IPS-18c (cell line): ENCODE results near the gene ST6GALNAC1.
A peak's percentile ranks its signal among the peaks of the same experiment; 100 is the strongest.

Experiments used
- H3K4me3 ChIP-seq: 2 replicates; pipeline ENCODE4 v1.7.0; 2013; ENCODE audit warnings: low read depth, mild to moderate bottlenecking, low read length, moderate library complexity; ENCODE audit not compliant: insufficient read depth
- H3K9me3 ChIP-seq: one replicate; pipeline ENCODE4 v1.6.1; 2013; ENCODE audit warnings: mild to moderate bottlenecking, low read length, moderate library complexity; ENCODE audit not compliant: control insufficient read depth, insufficient read depth

The ST6GALNAC1 gene

DNA sequence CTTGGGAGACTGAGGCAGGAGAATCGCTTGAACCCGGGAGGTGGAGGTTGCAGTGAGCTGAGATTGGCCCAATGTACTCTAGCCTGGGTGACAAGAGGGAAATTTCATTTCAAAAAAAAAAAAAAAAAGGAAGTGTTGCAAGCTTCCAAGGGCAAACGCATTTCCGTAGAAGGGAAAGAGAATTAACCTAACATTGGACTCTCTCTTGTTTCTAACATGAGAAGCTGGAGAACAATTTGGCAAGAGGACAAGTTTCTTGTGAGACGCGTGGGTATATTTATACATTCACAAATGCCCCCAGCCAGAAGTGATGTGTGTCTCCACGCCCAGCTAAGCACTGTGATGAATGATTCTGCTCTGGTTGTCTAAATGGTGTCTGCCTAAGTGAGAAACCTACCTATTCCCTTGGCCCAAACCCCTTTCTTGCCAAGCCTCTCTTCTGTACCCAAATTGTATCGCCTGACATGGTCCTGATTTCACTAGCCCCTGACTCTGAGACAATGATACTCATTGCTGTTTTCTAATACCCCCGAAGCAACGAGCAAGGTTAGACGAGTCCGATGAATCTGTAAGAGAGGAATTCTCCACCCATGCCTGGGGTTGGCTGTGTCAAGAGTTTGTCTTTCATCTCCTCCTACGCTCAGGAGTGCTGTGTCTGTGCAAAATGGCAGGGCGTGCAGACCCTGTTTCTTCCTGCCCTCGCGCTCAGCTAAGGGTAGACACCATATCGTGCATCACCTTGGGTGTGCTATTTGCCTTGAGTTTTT lies 43.7 kb downstream of the ST6GALNAC1 start:
- no peak overlapping the region for H3K4me3 ChIP-seq
- H3K9me3 ChIP-seq: no peaks in the 10 kb centered on the region

GRCh38 chr17:76598004-76598439 lies 45.5 kb downstream of the ST6GALNAC1 start:
- Histone ChIP-seq H3K9me3 (no peaks in the 10 kb centered on the region), H3K4me3 (no peak overlapping the region)

DNA sequence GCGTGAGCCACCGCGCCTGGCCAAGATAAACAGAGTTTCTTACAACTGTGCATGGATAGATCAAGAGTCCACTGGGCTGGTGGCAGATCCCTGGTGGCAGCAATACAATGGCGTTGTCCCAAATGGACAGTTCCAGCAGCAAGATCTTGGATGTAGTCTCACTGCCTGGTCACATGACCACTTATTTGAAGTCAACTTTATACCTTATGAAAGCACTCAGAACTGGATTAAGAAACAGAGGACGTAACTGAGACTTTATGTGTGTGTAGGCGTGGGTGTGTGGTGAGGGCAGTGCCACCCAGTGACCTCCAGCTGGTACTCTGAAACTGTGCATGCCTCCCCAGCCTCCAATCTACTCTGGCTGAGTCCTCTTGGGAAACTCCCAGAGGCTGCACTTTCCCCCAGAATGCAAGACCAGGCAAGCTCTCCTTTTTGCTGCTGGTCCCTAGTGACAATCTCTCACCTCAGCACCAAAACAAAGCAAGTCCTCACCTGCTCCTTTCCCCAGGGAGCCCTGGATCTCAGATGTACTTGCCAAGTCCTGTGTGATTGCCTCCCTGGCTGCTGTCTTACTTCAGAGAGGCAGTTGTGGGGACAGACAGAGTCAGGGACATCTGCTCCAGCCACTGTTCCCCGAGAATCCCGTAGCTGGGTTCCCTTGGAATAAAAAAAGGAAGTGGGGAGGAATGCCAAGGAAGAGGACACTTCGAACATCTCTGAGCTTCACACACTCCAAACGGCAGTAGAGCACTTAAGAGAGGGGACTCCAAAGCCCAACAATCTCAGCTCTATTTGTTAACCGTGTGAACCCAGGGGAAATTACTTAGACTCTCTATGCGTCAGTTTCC lies 46.2 kb downstream of the ST6GALNAC1 start:
- H3K9me3 ChIP-seq: no peaks in the 10 kb centered on the region
- H3K4me3 ChIP-seq: no peak overlapping the region

GRCh38 chr17:76594690-76595089 lies 48.9 kb downstream of the ST6GALNAC1 start:
- Histone ChIP-seq H3K9me3 (no peaks in the 10 kb centered on the region), H3K4me3 (no peak overlapping the region)

GRCh38 chr17:76593959-76594358 lies 49.6 kb downstream of the ST6GALNAC1 start:
- Histone ChIP-seq H3K4me3 (no peak overlapping the region), H3K9me3 (no peaks in the 10 kb centered on the region)

DNA sequence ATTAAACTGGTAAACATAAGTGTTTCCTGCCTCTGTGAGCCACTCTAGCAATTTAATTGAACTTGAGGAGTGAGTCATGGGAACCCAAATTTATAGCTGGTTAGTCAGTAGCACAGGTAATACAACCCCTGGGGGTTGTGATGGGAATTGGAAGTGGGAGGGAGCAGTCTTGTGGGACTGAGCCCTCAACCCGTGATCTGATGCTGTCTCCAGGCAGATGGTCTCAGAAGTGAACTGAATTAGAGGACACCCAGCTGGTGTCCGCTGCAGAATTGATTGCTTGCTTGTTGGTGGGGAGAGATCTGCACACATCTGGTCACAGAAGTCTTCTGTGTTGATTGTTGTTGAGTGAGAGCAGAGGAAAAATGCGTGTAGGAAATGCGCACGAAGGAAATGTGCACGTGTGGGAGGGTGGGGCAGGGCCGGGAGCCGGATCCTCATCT lies 50.2 kb downstream of the ST6GALNAC1 start:
- H3K9me3 ChIP-seq: no peaks in the 10 kb centered on the region
- H3K4me3 ChIP-seq: no peak overlapping the region

DNA sequence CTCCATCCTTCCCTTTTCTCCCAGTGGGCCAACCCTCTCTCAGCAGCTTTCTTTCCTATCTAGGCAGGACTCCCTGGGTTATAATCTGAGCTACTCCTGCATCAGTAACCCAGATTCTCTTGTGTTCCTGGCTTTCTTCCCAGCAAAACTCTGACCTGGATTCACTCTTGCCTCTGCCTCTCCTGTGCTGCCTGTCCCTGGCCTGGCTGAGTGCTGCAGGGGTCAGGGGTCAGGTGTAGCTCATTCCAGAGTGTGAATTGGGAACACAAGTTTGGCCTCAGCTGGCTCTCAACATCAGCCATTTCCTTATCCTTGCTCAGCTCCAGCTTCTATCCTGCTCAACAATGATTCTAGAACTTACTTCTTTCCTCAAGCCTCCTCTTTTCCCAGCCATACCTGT lies 55.4 kb downstream of the ST6GALNAC1 start:
- no peak overlapping the region for H3K4me3 ChIP-seq
- H3K9me3 ChIP-seq: no peaks in the 10 kb centered on the region

GRCh38 chr17:76586741-76587487 lies 56.6 kb downstream of the ST6GALNAC1 start:
- no peaks in the 10 kb centered on the region for H3K9me3 ChIP-seq
- no peak overlapping the region for H3K4me3 ChIP-seq

GRCh38 chr17:76585649-76586593 lies 57.6 kb downstream of the ST6GALNAC1 start, which contains the start of gene ST6GALNAC2:
TSS of gene ST6GALNAC2 (minus strand) at chr17:76585860. CDS start at chr17:76585808, 52 bp downstream.
- H3K4me3 ChIP-seq: peak within 1 kb of the TSS; percentile 56
- no peaks in the 10 kb centered on the region for H3K9me3 ChIP-seq

- Histone ChIP-seq H3K4me3 (peak overlapping the region; percentile 56), H3K9me3 (no peaks in the 10 kb centered on the region)
These were observed 58.4 kb downstream of the ST6GALNAC1 start for GRCh38 chr17:76585033-76585648.

GRCh38 chr17:76584427-76585032 lies 59.0 kb downstream of the ST6GALNAC1 start:
- H3K4me3 ChIP-seq: peak overlapping the region; percentile 56
- H3K9me3 ChIP-seq: no peaks in the 10 kb centered on the region

- H3K9me3 ChIP-seq: no peaks in the 10 kb centered on the region
These were observed 60.9 kb downstream of the ST6GALNAC1 start for GRCh38 chr17:76582660-76583059.

GRCh38 chr17:76581515-76581914 lies 62.0 kb downstream of the ST6GALNAC1 start:
- H3K4me3 ChIP-seq: no peak overlapping the region
- no peaks in the 10 kb centered on the region for H3K9me3 ChIP-seq

More at GRCh38 chr17:76582660-76583059, 60.9 kb downstream of the ST6GALNAC1 start:
- H3K4me3 ChIP-seq: no peak overlapping the region

DNA sequence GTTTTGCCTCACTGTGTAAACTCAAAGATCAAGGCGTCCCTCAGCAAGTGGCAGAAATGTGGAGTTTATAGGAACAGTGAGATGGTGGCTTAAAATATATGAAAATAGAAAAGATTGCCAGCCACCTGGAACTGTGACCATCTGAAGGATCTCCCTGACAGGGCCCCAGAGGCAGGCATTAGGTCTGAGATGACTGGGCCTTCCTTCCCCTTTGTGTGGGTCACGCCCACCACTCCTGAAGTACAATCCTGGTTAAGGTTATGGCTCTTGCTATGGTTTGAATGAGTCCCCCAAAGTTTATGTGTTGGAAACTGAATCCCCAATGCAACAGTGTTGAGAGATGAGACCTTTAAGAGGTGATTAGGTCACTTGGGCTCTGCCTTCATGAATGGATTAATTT lies 64.3 kb downstream of the ST6GALNAC1 start:
- Histone ChIP-seq H3K9me3 (no peaks in the 10 kb centered on the region), H3K4me3 (no peak overlapping the region)

DNA sequence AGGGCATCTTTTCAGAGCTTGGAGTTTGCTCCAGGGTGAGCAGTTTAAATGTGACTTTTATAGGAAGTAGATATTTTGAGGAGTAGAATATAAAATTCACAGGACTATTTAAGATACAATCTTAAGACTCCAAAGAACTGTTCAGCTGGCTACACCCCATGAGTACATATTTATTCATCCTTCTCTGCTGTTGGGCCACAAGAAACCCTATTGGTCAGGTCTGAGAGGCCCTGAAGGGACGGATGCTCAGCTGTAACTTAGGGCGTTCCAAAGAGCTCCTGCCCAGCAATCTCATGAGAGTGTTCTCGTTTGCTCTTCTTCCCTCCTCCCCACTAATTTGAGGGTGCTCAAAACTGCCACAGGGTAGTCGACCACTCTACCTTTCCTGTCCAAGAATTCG lies 65.2 kb downstream of the ST6GALNAC1 start:
- Histone ChIP-seq H3K4me3 (no peak overlapping the region), H3K9me3 (no peaks in the 10 kb centered on the region)

DNA sequence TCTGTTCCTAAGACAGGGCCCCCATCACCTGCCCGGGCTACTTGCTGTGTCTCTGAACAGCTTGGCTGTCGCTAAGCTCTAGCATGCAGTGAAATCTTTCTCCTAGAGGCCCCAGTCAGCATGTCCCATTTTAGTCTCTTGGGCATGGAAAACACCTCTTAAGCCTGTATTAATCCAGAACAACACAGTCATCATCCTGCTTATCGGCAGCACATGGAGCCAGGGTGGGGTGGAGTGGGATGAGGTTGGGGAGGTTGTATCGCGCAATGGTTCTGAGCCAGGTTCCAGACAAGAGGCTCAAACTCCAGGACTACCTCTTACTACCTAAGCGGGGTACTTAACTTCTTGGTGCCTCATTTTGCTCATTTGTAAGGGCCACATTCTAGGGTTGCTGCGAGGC lies 65.7 kb downstream of the ST6GALNAC1 start:
- H3K9me3 ChIP-seq: no peaks in the 10 kb centered on the region
- H3K4me3 ChIP-seq: no peak overlapping the region
